GM10266 (cell line): ENCODE measurements around the gene OOSP1.

Source experiments
- DNase-seq: peaks from one replicate; pipeline ENCODE4 v3.0.0; 2012; ENCODE audit errors: extremely low spot score
- TF ChIP-seq, protein P1 (sequence below): IDR thresholded peaks from 2 replicates; pipeline ENCODE4 v1.5.1; 2012; ENCODE audit warnings: mild to moderate bottlenecking, low read depth; ENCODE audit not compliant: control insufficient read depth, insufficient read depth; ENCODE audit errors: missing control alignments

The OOSP1 gene

DNA sequence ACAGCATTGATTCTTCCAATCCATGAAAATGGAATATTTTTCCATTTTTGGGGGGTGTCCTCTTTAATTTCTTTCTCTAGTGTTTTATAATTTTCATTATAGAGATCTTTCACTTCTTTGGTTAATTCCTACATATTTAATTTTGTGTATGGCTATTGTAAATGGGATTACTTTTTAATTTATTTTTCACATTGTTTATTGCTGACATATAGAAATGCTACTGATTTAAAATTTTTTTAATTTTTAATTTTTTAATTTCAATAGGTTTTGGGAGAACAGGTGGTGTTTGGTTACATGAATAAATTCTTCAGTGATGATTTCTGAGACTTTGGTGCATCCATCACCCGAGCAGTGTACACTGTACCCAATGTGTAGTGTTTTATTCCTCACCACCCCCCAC lies 52.2 kb downstream of the OOSP1 start:
- TF ChIP-seq, protein P1, sequence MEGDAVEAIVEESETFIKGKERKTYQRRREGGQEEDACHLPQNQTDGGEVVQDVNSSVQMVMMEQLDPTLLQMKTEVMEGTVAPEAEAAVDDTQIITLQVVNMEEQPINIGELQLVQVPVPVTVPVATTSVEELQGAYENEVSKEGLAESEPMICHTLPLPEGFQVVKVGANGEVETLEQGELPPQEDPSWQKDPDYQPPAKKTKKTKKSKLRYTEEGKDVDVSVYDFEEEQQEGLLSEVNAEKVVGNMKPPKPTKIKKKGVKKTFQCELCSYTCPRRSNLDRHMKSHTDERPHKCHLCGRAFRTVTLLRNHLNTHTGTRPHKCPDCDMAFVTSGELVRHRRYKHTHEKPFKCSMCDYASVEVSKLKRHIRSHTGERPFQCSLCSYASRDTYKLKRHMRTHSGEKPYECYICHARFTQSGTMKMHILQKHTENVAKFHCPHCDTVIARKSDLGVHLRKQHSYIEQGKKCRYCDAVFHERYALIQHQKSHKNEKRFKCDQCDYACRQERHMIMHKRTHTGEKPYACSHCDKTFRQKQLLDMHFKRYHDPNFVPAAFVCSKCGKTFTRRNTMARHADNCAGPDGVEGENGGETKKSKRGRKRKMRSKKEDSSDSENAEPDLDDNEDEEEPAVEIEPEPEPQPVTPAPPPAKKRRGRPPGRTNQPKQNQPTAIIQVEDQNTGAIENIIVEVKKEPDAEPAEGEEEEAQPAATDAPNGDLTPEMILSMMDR = no peak
- DNase-seq = no peak

DNA sequence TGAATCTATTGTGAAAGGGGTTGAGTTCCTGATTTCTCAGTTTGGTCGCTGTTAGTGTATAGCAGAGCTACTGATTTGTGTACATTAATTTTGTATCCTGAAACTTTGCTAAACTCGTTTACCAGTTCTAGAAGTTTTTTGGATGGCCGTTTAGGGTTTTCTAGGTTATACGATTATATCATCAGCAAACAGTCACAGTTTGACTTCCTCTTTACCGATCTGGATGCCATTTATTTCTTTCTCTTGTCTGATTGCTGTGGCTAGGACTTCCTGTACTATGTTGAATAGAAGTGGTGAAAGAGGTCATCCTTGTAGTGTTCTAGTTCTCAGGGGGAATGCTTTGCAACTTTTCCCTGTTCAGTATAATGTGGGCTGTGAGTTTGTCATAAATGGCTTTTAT lies 54.2 kb downstream of the OOSP1 start:
- DNase-seq = no peak
- TF ChIP-seq, protein P1 = no peak

DNA sequence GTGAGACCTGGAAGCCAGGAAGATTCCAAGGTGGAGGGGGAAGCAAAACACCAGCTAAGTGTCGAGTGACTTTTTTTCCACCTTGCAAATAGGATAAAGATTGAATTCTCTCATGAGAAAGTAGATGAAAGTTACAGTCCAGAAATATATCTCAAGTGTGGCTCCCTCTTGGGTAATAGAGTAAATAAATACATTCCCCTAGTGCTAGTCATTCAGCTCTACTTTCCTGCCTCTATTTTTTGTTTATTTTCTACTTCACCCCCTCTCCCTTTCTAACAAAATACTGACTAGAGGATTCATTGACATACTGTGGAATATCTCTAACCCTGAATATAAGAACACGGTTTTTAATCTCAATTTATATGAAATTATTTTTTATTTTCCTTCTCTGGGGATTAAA lies 59.6 kb downstream of the OOSP1 start:
- no peak for DNase-seq
- TF ChIP-seq, protein P1 = no peak

DNA sequence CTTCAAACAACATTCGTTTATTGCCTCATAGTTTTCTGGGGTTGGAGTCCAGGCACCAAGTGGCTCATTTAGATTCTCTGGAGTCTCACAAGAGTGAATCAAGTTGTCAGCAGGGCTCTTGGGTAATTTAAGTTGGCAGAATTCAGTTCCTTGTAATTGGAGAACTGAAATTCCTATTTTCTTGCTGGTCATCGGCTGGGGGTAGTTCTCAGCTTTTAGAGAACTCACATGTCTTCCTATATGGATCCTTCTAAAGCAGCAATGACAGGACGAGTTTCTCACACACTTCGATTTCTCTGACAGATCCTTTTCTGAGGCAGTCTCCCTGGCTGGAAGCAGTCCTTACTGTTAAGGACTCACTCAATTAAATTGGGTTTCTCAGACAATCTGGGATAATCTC lies 61.5 kb downstream of the OOSP1 start:
- DNase-seq = no peak
- TF ChIP-seq, protein P1 = no peak

DNA sequence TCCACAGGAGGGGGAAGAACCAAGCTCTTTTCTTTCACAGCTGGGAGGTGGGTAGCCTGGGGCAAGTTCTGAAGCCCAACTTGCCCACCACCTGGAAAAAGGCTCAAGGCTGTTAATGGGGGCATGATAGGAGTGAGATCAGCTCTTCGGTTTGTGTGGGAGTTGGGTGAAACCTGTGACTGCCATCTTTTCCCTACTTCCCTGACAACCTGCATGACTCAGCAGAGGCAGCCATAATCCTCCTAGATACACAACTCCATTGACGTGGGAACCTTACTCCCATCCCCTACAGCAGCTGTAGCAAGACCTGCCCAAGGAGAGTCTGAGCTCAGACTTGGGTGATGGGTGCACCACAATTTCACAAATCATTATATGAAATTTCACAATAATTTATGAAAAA lies 65.5 kb downstream of the OOSP1 start:
- TF ChIP-seq, protein P1 = no peak
- DNase-seq = no peak

DNA sequence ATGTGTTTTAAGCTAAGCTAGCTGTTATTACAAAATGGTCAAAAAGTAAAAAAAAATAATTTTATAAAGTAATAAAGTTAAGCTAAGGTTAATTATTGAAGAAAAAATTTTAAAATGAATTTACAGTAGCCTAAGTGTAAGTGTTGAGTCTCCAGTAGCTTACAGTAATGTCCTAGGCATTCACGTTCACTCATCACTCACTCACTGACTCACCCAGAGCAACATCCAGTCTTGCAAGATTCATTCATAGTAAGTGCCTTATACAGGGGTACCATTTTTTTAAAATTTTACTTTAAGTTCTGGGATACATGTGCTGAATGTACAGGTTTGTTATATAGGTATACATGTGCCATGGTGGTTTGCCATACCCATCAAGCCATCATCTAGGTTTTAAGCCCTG lies 67.1 kb downstream of the OOSP1 start:
- no peak for DNase-seq
- TF ChIP-seq, protein P1 = no peak
